Left ventricle myocardium inferior (tissue), 1 donor: ENCODE measurements around the gene FOCAD. TPM values are rescaled to one million over a fixed set of nuclear protein-coding genes. Genes with fewer than 3 reads are reported as not detected.

Source experiments
- DNase-seq: peaks from one replicate; pipeline ENCODE4 v3.0.0-alpha.2; 2020
- H3K27ac ChIP-seq: fragments of 200-600 bp; replicated peaks from 2 replicates; pipeline ENCODE4 v1.8.0; 2021
- H3K27me3 ChIP-seq: fragments of 200-600 bp; 2 replicates; pipeline ENCODE4 v1.8.0; 2021; ENCODE audit warnings: low read depth
- H3K36me3 ChIP-seq: fragments of 200-600 bp; 2 replicates; pipeline ENCODE4 v1.8.0; 2021
- H3K4me1 ChIP-seq: fragments of 200-600 bp; 2 replicates; pipeline ENCODE4 v1.8.0; 2021
- H3K4me3 ChIP-seq: fragments of 200-600 bp; 2 replicates; pipeline ENCODE4 v1.8.0; 2021; ENCODE audit warnings: mild to moderate bottlenecking, moderate library complexity
- H3K9me3 ChIP-seq: fragments of 200-600 bp; replicated peaks from 2 replicates; pipeline ENCODE4 v1.8.0; 2021
- CTCF ChIP-seq: fragments of 200-600 bp; IDR thresholded peaks from 2 replicates; pipeline ENCODE4 v1.8.0; 2021; ENCODE audit warnings: antibody characterized with exemption, mild to moderate bottlenecking, borderline replicate concordance
- intact Hi-C: fragments of 100-400 bp; cut with micrococcal nuclease; formaldehyde crosslinking; loops from one replicate; pipeline ENCODE4 v1.11.0; 2022
- total RNA-seq: library from RNA; stranded (reverse); fragmentation: NEBNext Ultra II Directional; extraction: Animal tissue kit (Norgen Biotek cat#: 25700); gene quantifications from one replicate; pipeline ENCODE4 v1.2.1, GENCODE V29; 2021
- donor health status: DM: no; HTN: yes; CAD: no; lungs with severe emphysema.

Gene FOCAD
- total RNA-seq, 1 donor from 2014 or later: 29.0 TPM

DNA sequence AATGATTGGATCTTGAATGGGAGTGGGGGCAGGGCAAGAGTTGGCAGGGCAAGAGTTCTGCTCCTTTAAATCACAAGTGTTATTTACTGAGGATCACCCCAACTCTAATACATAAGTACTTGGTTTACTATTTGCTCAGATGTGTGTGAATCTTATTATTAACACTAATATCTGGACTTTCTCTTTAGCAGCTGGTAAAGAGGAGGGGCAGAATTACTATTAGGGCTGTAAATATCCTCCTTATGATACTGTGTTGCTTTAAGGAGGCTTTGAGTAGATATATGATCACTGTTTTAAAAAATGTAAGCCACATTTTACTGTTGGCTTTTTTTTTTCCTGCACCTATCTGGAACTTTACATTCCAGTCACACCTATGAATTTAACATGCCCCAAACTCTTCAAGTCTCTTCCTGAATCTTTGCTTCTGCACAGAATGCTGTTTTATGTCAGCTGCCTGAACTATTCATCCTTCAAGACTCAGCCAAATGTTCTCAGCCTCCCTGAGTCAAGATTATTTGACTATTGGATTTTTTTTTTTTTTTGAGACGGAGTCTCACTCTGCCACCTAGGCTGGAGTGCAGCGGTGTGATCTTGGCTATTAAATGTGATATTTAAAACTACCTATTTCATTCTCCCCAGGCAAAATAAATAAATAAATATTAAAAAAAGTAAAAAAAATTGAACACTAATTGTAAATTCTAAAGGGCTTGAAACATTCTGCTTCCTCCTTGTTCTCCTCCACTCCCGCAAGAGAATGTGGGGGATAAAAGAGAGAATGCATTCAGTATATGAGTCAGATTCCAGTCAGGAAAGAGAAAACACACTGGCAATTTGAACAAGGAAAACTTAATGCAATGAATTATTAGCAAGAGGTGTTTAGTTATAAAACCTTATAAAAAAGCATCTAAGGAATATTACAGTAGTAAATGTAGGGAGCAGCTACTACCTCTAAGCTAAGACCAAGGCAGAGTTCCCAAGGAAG is 99.3 kb downstream of the FOCAD start:
- H3K36me3 ChIP-seq: peaks cover 14% of the 10 kb centered on the region
- DNase-seq: no peak
- H3K27me3 ChIP-seq: no peaks in the 10 kb centered on the region
- H3K9me3 ChIP-seq: no peaks in the 10 kb centered on the region
- no peak overlapping the region for H3K4me3 ChIP-seq
- H3K4me1 ChIP-seq: peaks cover 4% of the 10 kb centered on the region
- TF ChIP-seq CTCF: no peak
- intact Hi-C loops: no loop called here
- H3K27ac ChIP-seq: no peak overlapping the region

- no peak for TF ChIP-seq CTCF
- intact Hi-C loops: no loop called here
Observed at GRCh38 chr9:20784196-20784595, 100.1 kb downstream of the FOCAD start.

DNA sequence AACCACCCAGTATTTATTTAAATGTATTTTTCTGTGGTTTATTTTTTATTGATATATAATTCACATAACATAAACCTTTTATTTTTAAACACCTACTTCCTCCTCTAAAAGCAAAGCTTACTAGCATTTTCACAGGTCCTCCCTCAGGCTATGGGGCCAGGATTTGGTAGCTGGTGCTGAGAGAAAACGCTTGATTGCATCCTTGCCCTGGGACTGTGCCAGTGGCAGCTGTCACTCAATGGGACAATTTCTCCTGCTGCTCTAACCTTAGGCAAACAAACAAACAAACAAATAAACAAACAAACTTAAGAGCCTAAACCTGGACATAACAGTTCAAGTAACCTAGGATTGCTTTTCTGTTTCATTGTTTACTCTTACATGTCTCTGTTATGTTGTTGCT is 102.7 kb downstream of the FOCAD start:
- peaks cover 17% of the 10 kb centered on the region for H3K36me3 ChIP-seq
- TF ChIP-seq CTCF: no peak
- H3K9me3 ChIP-seq: no peaks in the 10 kb centered on the region
- intact Hi-C loops: no loop called here
- H3K4me3 ChIP-seq: no peak overlapping the region
- H3K27ac ChIP-seq: no peak overlapping the region
- no peak for DNase-seq
- no peaks in the 10 kb centered on the region for H3K27me3 ChIP-seq
- peaks cover 12% of the 10 kb centered on the region for H3K4me1 ChIP-seq

More at GRCh38 chr9:20784196-20784595, 100.1 kb downstream of the FOCAD start:
- Histone ChIP-seq H3K9me3 (no peaks in the 10 kb centered on the region), H3K4me3 (no peak overlapping the region), H3K27me3 (no peaks in the 10 kb centered on the region), H3K36me3 (peaks cover 10% of the 10 kb centered on the region), H3K4me1 (peaks cover 12% of the 10 kb centered on the region), H3K27ac (no peak overlapping the region)
- DNase-seq: no peak

DNA sequence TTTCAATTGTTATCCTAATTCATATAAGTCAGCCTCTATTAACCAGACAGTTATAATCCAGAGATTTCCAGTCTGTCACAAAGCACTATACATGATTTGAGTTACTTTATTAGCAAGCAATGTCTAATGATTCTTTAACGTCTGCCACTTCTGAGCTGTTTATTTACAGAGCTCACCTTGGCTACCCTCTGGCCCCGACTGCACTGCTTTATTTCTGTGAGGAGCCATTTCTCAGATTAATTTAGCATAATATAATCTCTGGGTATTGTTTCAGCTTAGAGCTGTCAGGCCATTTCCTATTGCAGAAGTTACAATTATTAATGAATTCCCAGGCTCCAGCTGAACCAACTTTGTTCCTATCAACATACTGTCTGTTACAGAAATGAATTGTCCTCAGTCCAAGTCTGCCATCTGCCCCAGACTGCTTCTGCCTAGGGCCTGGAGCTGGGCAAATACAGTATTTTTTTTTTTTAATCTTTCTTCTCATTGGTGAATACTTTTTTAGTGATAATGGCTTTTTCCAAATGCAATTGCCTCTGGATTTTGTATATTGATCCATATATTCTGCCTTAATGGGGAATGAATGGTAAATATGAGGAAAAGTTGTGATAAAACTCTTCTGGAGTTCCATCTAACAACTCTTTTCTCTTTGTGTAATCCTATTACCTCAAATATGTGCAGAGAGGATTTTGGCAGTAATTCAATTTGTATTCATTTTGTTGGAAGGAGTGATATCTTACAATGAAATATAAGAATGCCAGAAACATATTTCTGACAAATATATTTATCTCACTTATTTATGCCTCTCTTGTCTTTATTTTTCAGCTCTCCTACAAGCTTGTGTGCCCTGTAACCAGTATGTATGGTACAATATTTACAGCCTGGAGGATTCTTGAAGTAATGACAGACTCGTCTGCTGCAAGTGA is 104.7 kb downstream of the FOCAD start:
- no peak for TF ChIP-seq CTCF
- intact Hi-C loops: no loop called here
- H3K27ac ChIP-seq: no peak overlapping the region

GRCh38 chr9:20790721-20791120 is 106.7 kb downstream of the FOCAD start:
- intact Hi-C loops: no loop called here
- no peak for DNase-seq
- Histone ChIP-seq H3K4me3 (no peak overlapping the region), H3K36me3 (peaks cover 17% of the 10 kb centered on the region), H3K27me3 (no peaks in the 10 kb centered on the region), H3K4me1 (peaks cover 12% of the 10 kb centered on the region), H3K27ac (no peak overlapping the region), H3K9me3 (no peaks in the 10 kb centered on the region)
- TF ChIP-seq CTCF: no peak

More for the DNA sequence above, 104.7 kb downstream of the FOCAD start:
- H3K4me3 ChIP-seq: no peak overlapping the region
- H3K4me1 ChIP-seq: peaks cover 12% of the 10 kb centered on the region
- no peaks in the 10 kb centered on the region for H3K9me3 ChIP-seq
- DNase-seq: no peak
- peaks cover 17% of the 10 kb centered on the region for H3K36me3 ChIP-seq
- H3K27me3 ChIP-seq: no peaks in the 10 kb centered on the region
